ENCODE measurements around the gene KRTAP10-10.

KRTAP10-10 gene

GRCh38 chr21:44686000-44686781, 49.0 kb downstream of the KRTAP10-10 start:
- no peak for DNase-seq

GRCh38 chr21:44686843-44687561, 49.8 kb downstream of the KRTAP10-10 start:
- DNase-seq = no peak

GRCh38 chr21:44687671-44688070, 50.5 kb downstream of the KRTAP10-10 start:
- DNase-seq = no peak
